ENCODE data around the gene SERPINB7.

SERPINB7 gene

GRCh38 chr18:63741769-63742168, 33.4 kb upstream of the SERPINB7 start:
- TF ChIP-seq, protein P1, sequence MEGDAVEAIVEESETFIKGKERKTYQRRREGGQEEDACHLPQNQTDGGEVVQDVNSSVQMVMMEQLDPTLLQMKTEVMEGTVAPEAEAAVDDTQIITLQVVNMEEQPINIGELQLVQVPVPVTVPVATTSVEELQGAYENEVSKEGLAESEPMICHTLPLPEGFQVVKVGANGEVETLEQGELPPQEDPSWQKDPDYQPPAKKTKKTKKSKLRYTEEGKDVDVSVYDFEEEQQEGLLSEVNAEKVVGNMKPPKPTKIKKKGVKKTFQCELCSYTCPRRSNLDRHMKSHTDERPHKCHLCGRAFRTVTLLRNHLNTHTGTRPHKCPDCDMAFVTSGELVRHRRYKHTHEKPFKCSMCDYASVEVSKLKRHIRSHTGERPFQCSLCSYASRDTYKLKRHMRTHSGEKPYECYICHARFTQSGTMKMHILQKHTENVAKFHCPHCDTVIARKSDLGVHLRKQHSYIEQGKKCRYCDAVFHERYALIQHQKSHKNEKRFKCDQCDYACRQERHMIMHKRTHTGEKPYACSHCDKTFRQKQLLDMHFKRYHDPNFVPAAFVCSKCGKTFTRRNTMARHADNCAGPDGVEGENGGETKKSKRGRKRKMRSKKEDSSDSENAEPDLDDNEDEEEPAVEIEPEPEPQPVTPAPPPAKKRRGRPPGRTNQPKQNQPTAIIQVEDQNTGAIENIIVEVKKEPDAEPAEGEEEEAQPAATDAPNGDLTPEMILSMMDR (IDR thresholded peaks at IDR 0.05; ENCODE audit: insufficient read depth, low read length, poor library complexity, severe bottlenecking): no peak
- Histone ChIP-seq H3K36me3 (ENCODE audit: control insufficient read depth, insufficient read depth, low read length) (no peaks in the 10 kb centered on the region), H3K27me3 (replicated peaks; ENCODE audit: control insufficient read depth, insufficient read depth, low read length) (no peaks in the 10 kb centered on the region), H3K4me3 (replicated peaks; ENCODE audit: low read depth, low read length) (no peak overlapping the region)
- DNase-seq (ENCODE audit: extremely low read depth, insufficient read length): no peak

DNA sequence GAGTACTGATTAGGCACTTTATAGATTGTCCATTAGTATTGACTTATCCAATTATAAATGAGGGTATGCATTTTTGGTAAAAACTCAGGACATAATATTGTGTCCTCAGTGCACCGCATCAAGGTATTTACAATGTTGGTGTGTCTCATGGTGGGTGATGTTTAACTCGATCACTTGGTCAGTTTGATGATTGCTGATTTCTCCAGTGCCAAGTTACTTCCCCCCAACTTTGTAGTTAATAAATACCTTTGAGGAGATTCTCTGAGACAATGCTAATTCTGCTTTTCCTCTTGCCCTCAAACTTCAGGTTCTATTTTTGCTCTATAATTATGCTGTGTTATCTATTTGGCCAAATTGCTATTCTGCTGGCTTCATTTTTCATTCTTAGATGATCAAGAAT, 28.2 kb upstream of the SERPINB7 start:
- DNase-seq (ENCODE audit: extremely low read depth, insufficient read length): no peak
- Histone ChIP-seq H3K36me3 (ENCODE audit: control insufficient read depth, insufficient read depth, low read length) (no peaks in the 10 kb centered on the region), H3K4me3 (replicated peaks; ENCODE audit: low read depth, low read length) (no peak overlapping the region), H3K27me3 (replicated peaks; ENCODE audit: control insufficient read depth, insufficient read depth, low read length) (no peaks in the 10 kb centered on the region)
- TF ChIP-seq, protein P1 (IDR thresholded peaks at IDR 0.05; ENCODE audit: insufficient read depth, low read length, poor library complexity, severe bottlenecking): no peak

GRCh38 chr18:63749489-63749888, 25.7 kb upstream of the SERPINB7 start:
- no peaks in the 10 kb centered on the region; the same call in 1 of the 2 replicates for H3K27me3 ChIP-seq (replicated peaks; ENCODE audit: control insufficient read depth, insufficient read depth, low read length)
- no peaks in the 10 kb centered on the region for H3K36me3 ChIP-seq (ENCODE audit: control insufficient read depth, insufficient read depth, low read length)
- TF ChIP-seq, protein P1 (IDR thresholded peaks at IDR 0.05; ENCODE audit: insufficient read depth, low read length, poor library complexity, severe bottlenecking): no peak

GRCh38 chr18:63752636-63753035, 22.6 kb upstream of the SERPINB7 start:
- no peaks in the 10 kb centered on the region for H3K36me3 ChIP-seq (ENCODE audit: control insufficient read depth, insufficient read depth, low read length)
- TF ChIP-seq, protein P1 (IDR thresholded peaks at IDR 0.05; ENCODE audit: insufficient read depth, low read length, poor library complexity, severe bottlenecking): no peak
- no peak overlapping the region for H3K4me3 ChIP-seq (replicated peaks; ENCODE audit: low read depth, low read length)
- DNase-seq (ENCODE audit: extremely low read depth, insufficient read length): no peak
- H3K27me3 ChIP-seq (replicated peaks; ENCODE audit: control insufficient read depth, insufficient read depth, low read length): no peaks in the 10 kb centered on the region; the same call in 1 of the 2 replicates

More at GRCh38 chr18:63749489-63749888, 25.7 kb upstream of the SERPINB7 start:
- no peak for DNase-seq (ENCODE audit: extremely low read depth, insufficient read length)
- no peak overlapping the region for H3K4me3 ChIP-seq (replicated peaks; ENCODE audit: low read depth, low read length)

GRCh38 chr18:63753676-63754075, 21.5 kb upstream of the SERPINB7 start:
- DNase-seq (ENCODE audit: extremely low read depth, insufficient read length): no peak
- no peak overlapping the region for H3K4me3 ChIP-seq (replicated peaks; ENCODE audit: low read depth, low read length)
- H3K27me3 ChIP-seq (replicated peaks; ENCODE audit: control insufficient read depth, insufficient read depth, low read length): no peaks in the 10 kb centered on the region; the same call in 1 of the 2 replicates
- TF ChIP-seq, protein P1 (IDR thresholded peaks at IDR 0.05; ENCODE audit: insufficient read depth, low read length, poor library complexity, severe bottlenecking): no peak
- H3K36me3 ChIP-seq (ENCODE audit: control insufficient read depth, insufficient read depth, low read length): no peaks in the 10 kb centered on the region

GRCh38 chr18:63757541-63757940, 17.7 kb upstream of the SERPINB7 start:
- DNase-seq (ENCODE audit: extremely low read depth, insufficient read length): no peak

More at GRCh38 chr18:63757541-63757940, 17.7 kb upstream of the SERPINB7 start:
- TF ChIP-seq, protein P1 (IDR thresholded peaks at IDR 0.05; ENCODE audit: insufficient read depth, low read length, poor library complexity, severe bottlenecking): no peak
- Histone ChIP-seq H3K4me3 (replicated peaks; ENCODE audit: low read depth, low read length) (no peak overlapping the region), H3K27me3 (replicated peaks; ENCODE audit: control insufficient read depth, insufficient read depth, low read length) (no peaks in the 10 kb centered on the region; the same call in 1 of the 2 replicates), H3K36me3 (ENCODE audit: control insufficient read depth, insufficient read depth, low read length) (no peaks in the 10 kb centered on the region)
